OCI-LY1 (cell line): Measurements from ENCODE around the gene RPS6KA6.

Source experiments
- H2AFZ ChIP-seq: fragments of 200-600 bp; sonication (generic), shearing (Covaris generic); 2 replicates; pipeline ENCODE4 v1.6.0; 2014; ENCODE audit warnings: antibody characterized with exemption, mild to moderate bottlenecking, low read length
- H3F3A ChIP-seq: fragments of 200-600 bp; sonication (generic), shearing (Covaris generic); 2 replicates; pipeline ENCODE4 v1.6.0; 2014; ENCODE audit warnings: mild to moderate bottlenecking, antibody characterized with exemption, low read length, moderate library complexity; ENCODE audit not compliant: insufficient read depth
- H3K27ac ChIP-seq: fragments of 200-600 bp; sonication (generic); 2 replicates; pipeline ENCODE4 v1.5.1; 2014; ENCODE audit warnings: low read length, mixed run types, mild to moderate bottlenecking, low read depth; ENCODE audit not compliant: poor library complexity, severe bottlenecking
- H3K27me3 ChIP-seq: fragments of 200-600 bp; sonication (generic); 2 replicates; pipeline ENCODE4 v1.6.0; 2014; ENCODE audit warnings: antibody characterized with exemption, mild to moderate bottlenecking, low read length, moderate library complexity; ENCODE audit not compliant: insufficient read depth
- H3K36me3 ChIP-seq: fragments of 200-600 bp; sonication (generic); 2 replicates; pipeline ENCODE4 v1.6.1; 2014; ENCODE audit warnings: mild to moderate bottlenecking, antibody characterized with exemption, low read length, moderate library complexity, mixed read lengths; ENCODE audit not compliant: insufficient read depth
- H3K4me1 ChIP-seq: fragments of 200-600 bp; sonication (generic); 2 replicates; pipeline ENCODE4 v1.5.1; 2014; ENCODE audit warnings: mild to moderate bottlenecking, low read length, moderate library complexity; ENCODE audit not compliant: insufficient read depth, severe bottlenecking
- H3K4me2 ChIP-seq: fragments of 200-600 bp; sonication (generic), shearing (Covaris generic); 2 replicates; pipeline ENCODE4 v1.6.1; 2014; ENCODE audit warnings: low read length
- H3K4me3 ChIP-seq: fragments of 200-600 bp; sonication (generic); 2 replicates; pipeline ENCODE4 v1.5.1; 2014; ENCODE audit warnings: low read length, low read depth, mild to moderate bottlenecking, mixed read lengths; ENCODE audit not compliant: poor library complexity, severe bottlenecking
- H3K79me2 ChIP-seq: fragments of 200-600 bp; shearing (Covaris generic); 2 replicates; pipeline ENCODE4 v1.6.1; 2016; ENCODE audit warnings: mixed run types, low read length, mixed read lengths; ENCODE audit not compliant: insufficient read depth
- H3K9ac ChIP-seq: fragments of 200-600 bp; sonication (generic), shearing (Covaris generic); 2 replicates; pipeline ENCODE4 v1.6.1; 2014; ENCODE audit warnings: mild to moderate bottlenecking, low read length, mixed read lengths
- H3K9me2 ChIP-seq: fragments of 200-600 bp; sonication (generic), shearing (Covaris generic); 2 replicates; pipeline ENCODE4 v1.6.1; 2014; ENCODE audit warnings: low read depth, mild to moderate bottlenecking, low read length, mixed read lengths
- H3K9me3 ChIP-seq: fragments of 200-600 bp; shearing (Covaris generic); 2 replicates; pipeline ENCODE4 v1.6.1; 2014; ENCODE audit warnings: low read length, mixed read lengths
- H4K20me1 ChIP-seq: fragments of 200-600 bp; sonication (generic), shearing (Covaris generic); 2 replicates; pipeline ENCODE4 v1.6.0; 2016; ENCODE audit warnings: mild to moderate bottlenecking, low read length; ENCODE audit not compliant: insufficient read depth
- CTCF ChIP-seq: fragments of 200-600 bp; sonication (generic), shearing (Covaris generic); IDR thresholded peaks from 2 replicates; pipeline ENCODE4 v1.5.1; 2017; ENCODE audit warnings: mild to moderate bottlenecking, antibody characterized with exemption, low read length, moderate library complexity, mixed read lengths
- EZH2 ChIP-seq: fragments of 200-600 bp; sonication (generic), shearing (Covaris generic); IDR thresholded peaks from 2 replicates; pipeline ENCODE4 v1.8.0; 2017; ENCODE audit warnings: borderline replicate concordance, mixed run types, mild to moderate bottlenecking, antibody characterized with exemption, low read length, moderate library complexity, mixed read lengths

RPS6KA6 gene

DNA sequence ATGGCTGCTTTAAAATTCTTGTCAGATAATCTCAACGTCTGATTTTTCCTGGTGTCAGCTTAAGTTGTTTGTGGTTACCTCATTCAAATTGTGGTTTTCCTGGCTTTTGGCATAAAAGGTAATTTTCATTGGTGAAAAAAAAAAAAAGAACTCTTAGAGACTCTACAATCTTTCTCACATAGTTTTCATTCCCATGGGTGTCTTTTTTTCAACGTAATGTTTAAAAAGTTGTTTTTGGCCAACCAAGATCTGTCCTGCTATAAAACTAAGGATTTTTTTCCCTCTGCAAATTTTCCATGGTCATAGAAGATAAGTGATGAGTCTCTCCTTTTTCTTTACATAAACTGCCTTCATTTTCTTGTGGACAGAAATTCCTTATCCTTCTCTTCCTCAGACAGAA, 28.9 kb upstream of the RPS6KA6 start:
- Histone ChIP-seq H3K9me2 (no peaks in the 10 kb centered on the region), H3K9ac (no peak overlapping the region), H3K4me1 (no peaks in the 10 kb centered on the region), H3K27me3 (no peaks in the 10 kb centered on the region), H3K9me3 (no peaks in the 10 kb centered on the region), H3K79me2 (no peaks in the 10 kb centered on the region), H3K36me3 (no peaks in the 10 kb centered on the region), H3K4me2 (no peak overlapping the region), H3F3A (no peaks in the 10 kb centered on the region), H3K4me3 (no peak overlapping the region), H3K27ac (no peak overlapping the region), H4K20me1 (no peaks in the 10 kb centered on the region), H2AFZ (no peak overlapping the region)
- TF ChIP-seq CTCF (no peak), EZH2 (no peak)

DNA sequence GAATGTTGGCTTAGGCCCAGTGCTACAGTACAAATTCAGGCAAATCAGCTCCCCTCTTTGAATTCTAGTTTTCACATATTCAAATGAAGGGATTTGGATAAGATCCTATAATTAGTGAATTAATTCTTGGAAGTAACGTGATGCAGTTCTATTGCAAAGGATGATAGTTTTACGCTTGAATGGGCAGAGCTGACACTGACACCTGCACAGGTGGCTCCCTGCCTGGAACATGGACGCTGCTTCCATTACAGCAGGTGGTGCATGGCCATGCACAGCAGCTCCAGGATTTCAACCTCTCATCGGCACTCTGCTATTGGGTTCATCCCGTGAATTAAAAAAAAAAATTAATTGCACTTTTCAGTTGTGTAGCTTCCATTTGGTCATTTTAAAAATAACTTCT, 28.4 kb upstream of the RPS6KA6 start:
- H3K4me2 ChIP-seq = no peak overlapping the region
- no peaks in the 10 kb centered on the region for H3K9me2 ChIP-seq
- H3K4me3 ChIP-seq = no peak overlapping the region
- no peaks in the 10 kb centered on the region for H4K20me1 ChIP-seq
- no peak overlapping the region for H2AFZ ChIP-seq
- no peaks in the 10 kb centered on the region for H3K9me3 ChIP-seq
- H3F3A ChIP-seq = no peaks in the 10 kb centered on the region
- no peaks in the 10 kb centered on the region for H3K4me1 ChIP-seq
- H3K9ac ChIP-seq = no peak overlapping the region
- no peak overlapping the region for H3K27ac ChIP-seq
- H3K27me3 ChIP-seq = no peaks in the 10 kb centered on the region
- H3K79me2 ChIP-seq = no peaks in the 10 kb centered on the region
- no peaks in the 10 kb centered on the region for H3K36me3 ChIP-seq
- TF ChIP-seq EZH2 (no peak), CTCF (no peak)

- no peaks in the 10 kb centered on the region for H3K9me2 ChIP-seq
- no peak overlapping the region for H3K4me2 ChIP-seq
- no peaks in the 10 kb centered on the region for H4K20me1 ChIP-seq
- no peak overlapping the region for H3K27ac ChIP-seq
- no peak overlapping the region for H3K4me3 ChIP-seq
- no peaks in the 10 kb centered on the region for H3K36me3 ChIP-seq
- H3K27me3 ChIP-seq = no peaks in the 10 kb centered on the region
- H3F3A ChIP-seq = no peaks in the 10 kb centered on the region
- no peak overlapping the region for H2AFZ ChIP-seq
- TF ChIP-seq CTCF = no peak
- TF ChIP-seq EZH2 = no peak
- no peak overlapping the region for H3K9ac ChIP-seq
- no peaks in the 10 kb centered on the region for H3K79me2 ChIP-seq
- H3K4me1 ChIP-seq = no peaks in the 10 kb centered on the region
- no peaks in the 10 kb centered on the region for H3K9me3 ChIP-seq
Measured at GRCh38 chrX:84205276-84205675, 17.3 kb upstream of the RPS6KA6 start.
